Central memory CD4-positive, alpha-beta T cell (primary cell): ENCODE data around the gene ADIPOR2.

Experiments used
- DNase-seq: peaks from one replicate; pipeline ENCODE4 v3.0.0; 2022

The ADIPOR2 gene

GRCh38 chr12:1777798-1778197 lies 86.9 kb downstream of the ADIPOR2 start:
- DNase-seq: no peak

DNA sequence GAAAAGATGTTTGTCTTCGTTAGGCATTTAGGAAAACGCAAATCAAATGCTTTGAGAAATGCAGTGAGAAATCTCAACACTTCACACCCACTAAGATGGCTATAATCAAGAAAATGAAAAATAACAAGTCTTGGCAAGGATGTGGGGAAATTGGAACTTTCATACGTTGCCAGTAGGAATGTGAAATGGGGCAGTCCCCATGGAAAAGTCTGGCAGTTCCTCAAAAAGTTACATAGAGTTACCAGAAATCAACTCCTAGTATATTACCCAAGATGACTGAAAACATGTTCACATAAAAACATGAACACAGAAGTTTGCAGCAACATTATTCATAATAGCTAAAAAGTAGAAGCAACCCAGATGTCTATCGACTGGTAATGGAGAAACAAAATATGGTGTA lies 88.0 kb downstream of the ADIPOR2 start:
- no peak for DNase-seq

- DNase-seq: no peak
Measured at GRCh38 chr12:1779783-1780182, 88.9 kb downstream of the ADIPOR2 start.

GRCh38 chr12:1781772-1782171 lies 90.9 kb downstream of the ADIPOR2 start:
- no peak for DNase-seq

DNA sequence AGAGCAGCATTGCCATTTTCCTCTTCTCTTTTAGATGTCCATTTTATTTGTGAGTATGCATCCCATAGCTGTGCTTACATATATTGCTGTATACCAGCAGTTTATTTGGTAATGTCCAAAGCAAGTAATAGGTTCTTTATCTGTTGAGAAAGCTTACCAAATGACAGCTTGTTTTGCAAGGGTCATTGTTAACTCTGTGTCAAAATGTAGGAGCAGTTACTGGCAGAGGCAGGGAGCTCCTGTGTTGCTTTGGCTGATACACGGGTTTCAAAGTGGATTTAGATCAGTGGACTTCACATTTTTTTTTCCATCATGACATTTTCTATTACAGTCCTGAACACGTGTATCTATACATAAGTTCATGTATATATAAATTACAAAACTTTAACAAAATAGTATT lies 91.3 kb downstream of the ADIPOR2 start:
- no peak for DNase-seq

- no peak for DNase-seq
Measured at GRCh38 chr12:1787714-1788113, 96.8 kb downstream of the ADIPOR2 start.

DNA sequence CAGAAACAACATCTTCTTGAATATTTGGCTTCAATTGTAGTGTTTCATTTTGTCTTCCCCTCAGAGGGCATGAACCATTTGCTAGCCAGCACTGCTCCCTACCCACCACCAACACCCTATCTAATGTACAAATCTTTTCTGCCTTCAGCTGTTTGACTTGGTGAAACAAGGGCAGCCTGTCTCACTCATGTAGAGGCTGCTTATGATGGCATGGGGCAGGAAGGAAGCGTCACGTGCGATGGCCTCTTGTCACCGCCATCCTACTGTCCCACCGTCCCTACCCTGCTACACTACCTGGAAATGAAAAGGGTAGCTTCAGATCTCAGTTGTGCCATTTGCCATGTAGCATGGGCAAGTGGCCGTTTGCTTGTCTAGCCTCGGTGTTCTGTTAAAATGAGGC lies 99.6 kb downstream of the ADIPOR2 start:
- DNase-seq: no peak

- DNase-seq: peak; percentile 62
Measured at GRCh38 chr12:1791104-1791841, 100.4 kb downstream of the ADIPOR2 start.

- DNase-seq: no peak
Measured at GRCh38 chr12:1792406-1792805, 101.5 kb downstream of the ADIPOR2 start.

- no peak for DNase-seq
Measured at GRCh38 chr12:1793426-1794210, 102.7 kb downstream of the ADIPOR2 start.

GRCh38 chr12:1794440-1795090 lies 103.7 kb downstream of the ADIPOR2 start:
- no peak for DNase-seq

DNA sequence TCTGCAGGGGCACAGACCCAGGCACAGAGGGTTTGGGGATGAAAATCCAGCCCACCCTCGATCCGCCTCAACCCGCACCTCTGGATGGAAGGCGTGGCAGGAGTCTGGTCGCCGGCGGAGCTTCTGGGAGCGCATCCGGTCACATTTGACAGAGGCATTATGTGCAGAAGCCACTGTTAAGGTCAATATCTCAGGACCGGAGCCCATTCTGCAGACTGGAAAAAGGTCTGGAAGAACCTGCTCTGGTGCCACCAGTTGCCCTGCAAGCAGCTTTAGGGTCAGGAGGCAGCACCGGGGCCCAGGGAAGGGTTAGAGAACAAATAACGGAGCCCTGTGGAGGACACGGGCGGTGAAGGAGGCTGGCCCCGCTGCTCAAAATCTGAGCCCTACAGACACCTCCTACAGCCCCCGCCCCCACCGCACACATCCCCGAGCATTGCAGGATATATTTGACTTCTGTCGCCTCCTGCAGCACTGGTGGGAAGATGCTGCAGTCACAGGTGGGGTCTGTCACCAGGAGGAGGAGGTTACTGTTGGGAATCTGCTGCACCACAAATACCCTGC lies 104.4 kb downstream of the ADIPOR2 start:
- DNase-seq: no peak

DNA sequence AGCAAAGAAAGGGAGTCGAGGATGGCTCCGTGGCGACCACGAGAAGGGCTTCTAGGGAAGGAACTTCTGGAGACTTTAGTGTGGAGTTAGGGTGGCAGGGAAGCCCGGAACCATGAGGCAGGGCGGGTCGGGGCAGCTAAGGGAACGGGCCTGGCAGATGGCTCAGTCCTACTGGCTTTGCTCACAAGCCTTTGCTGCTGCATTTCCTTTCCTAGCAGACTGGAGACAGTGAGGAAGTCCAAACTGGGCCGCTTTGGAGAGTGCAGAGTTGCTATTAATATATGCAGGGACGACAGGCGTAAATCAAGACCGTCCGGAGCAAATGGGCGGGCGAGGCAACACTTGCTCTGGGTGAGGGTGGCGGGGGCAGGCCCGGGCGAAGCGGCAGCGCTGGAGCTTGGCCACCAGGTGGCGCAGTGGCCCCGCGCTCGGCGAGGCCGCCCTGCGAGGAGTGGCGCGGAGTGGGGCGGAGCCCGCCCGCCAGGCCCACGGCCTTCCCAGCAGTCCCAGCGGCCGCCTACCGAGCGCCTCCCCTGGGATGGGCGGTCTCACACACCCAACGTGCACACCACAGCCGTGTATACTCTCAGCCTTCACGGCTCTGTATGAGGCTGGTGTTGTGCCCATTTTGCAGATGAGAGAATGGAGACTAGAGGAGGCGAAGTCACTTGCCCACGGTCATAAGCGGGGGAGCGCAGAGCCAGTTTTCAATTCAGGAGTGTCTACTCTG lies 105.1 kb downstream of the ADIPOR2 start:
- DNase-seq: peak; percentile 93

GRCh38 chr12:1796515-1797010 lies 105.7 kb downstream of the ADIPOR2 start:
- peak; percentile 50 for DNase-seq

DNA sequence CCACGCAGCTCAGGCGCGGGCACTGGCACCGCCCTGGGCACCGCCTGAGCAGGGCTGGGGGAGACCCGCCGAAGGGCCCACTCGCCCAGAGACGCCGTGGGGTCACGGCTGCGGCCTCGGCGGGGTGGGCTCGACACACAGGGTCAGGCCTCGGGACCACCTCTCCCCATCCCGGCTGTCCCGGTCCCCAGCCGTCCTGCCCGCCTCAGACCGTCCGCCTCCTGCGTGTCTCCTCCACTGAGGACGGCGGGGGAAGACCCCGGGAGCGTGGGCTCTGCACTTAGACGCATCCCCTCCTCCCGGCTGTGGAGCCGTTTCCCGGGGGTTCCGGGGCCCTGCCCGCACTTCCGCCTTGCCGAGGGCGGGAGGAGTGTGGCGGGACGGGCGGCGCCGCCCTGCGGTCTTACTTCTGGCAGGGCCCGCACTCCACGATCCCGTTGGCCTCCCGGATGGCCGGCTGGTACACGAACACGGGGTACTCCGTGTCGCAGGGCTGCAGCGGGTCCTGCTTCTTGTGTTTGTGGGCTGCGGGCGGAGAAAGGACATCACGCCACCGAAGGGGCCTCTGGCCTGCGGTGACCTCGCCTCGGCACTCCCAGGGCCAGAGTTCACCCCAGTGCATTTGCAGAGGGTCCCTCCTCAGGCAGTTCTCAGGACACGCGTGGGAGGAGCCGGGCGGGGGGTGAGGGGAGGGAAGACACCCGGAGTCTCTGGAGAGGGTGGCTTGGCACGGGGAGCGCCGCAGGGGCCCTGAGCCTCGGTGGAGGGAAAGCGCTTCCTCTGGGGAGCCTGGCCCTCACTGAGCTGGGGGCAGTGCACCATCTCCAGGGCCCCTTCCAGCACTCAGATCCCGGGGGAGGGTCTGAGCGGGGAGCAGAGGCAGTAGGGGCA lies 106.4 kb downstream of the ADIPOR2 start:
- DNase-seq: peak; percentile 33

DNA sequence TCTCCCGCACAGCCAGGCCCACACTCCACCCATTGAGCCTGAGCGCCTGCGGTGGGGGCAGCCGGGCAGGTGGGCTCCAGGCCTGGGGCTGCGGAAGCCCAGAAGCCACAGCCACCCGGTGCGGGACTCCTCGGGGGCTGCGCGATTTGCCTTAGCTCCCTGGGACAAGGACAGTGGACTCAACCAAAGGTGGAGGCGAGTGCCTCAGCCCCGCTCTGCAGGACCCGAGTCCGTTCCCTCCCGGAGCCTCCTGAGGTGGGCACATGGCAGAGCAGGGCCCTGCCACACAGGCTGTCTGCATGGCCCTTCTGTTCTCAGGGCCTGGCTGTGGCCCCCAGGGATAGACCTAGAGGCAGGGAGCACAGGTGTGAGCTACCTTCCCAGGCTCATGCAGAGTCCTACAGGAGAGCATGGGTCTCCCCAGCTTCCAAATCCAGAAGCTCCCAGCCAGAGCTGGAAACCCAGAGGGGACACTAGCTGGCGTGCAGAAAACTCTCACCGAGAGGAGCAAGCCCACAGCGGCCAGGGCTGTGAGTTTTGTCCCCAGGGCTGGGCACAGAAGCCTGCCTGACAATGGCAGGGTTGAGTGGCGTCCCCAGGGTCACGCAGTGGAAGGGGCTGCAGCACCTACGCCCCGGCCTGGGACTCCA lies 107.2 kb downstream of the ADIPOR2 start:
- DNase-seq: no peak

GRCh38 chr12:1798641-1799020 lies 107.8 kb downstream of the ADIPOR2 start:
- DNase-seq: no peak

DNA sequence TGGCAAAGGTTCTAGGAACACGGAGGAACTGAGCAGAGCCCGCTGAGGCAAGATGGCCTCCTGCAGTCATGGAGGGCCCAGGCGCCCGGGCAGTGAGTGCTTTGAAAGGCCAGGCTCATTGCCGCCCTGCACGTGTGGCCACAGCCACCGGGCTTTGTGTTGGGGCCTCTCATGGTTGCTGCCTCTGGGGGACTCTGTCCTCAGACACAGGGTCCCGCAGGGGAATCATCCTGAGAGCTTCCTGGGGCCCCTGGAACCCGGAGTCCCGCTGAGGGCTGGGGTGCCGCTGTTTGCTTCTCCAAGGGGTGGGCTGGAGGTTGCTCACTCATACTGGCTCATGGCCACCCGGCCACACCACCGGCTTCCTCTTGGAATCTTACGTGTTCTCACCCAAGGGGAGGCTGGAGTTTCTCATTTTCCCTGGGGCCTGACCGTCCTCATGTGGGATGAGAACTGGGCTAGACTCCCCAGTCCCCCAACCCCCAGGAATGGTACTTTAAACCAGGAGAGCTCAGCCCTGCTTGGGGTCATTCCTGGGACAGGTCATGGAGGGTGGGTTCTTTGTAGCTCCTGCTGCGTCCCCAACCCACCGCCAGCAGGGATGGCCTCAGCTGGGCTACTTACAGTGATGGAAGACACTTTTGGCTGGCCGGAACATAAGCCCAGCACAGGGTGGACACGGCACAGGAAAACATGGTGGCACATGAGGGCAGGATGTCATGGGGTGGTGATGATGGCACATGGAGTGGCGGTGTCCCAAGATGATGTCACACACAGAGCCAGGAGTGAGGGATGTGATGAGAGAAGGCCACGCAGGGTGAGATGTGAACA lies 108.4 kb downstream of the ADIPOR2 start:
- no peak for DNase-seq

- no peak for DNase-seq
Measured at GRCh38 chr12:1799882-1800400, 109.1 kb downstream of the ADIPOR2 start.
